K562 (cell line): Measurements from ENCODE around the gene HEXIM1. TPM values are rescaled to one million over a fixed set of nuclear protein-coding genes. Genes with fewer than 3 reads are reported as not detected.
A peak's percentile ranks its signal among the peaks of the same experiment; 100 is the strongest.

ENCODE experiments used
- ATAC-seq: fragments of 200-7000 bp; cut with Tn5 transposase; 3 replicates; pipeline ENCODE4 v1.9.1; 2020; ENCODE audit warnings: moderate library complexity
- BruUV-seq: library from RNA; stranded (reverse); fragments of 400-500 nt; replicated peaks from 2 replicates; lab custom pipeline; 2021; lab: Mats Ljungman, UMichigan
- CTCF ChIA-PET: fragments of 300-600 bp; formaldehyde crosslinking; extraction: SDS; loops from one replicate; lab custom pipeline; 2021; ENCODE audit warnings: low intra/inter-chr PET ratio; lab: Yijun Ruan, JAX
- POLR2A ChIA-PET: fragments of 300-600, 350-650 bp; sonication (Branson Sonifier 250); formaldehyde crosslinking; extraction: SDS; loops from one replicate; lab custom pipeline; 2021; ENCODE audit warnings: antibody characterized with exemption, inconsistent platforms; lab: Yijun Ruan, JAX
- DNase-seq, 4 experiments: peaks; one replicate each; pipeline versions ENCODE4 v3.0.0 to v3.0.0-alpha.2; 2011 to 2018; ENCODE audit warnings: low spot score in 3 of 4, mixed read lengths in 3 of 4; ENCODE audit errors: extremely low read depth in 1 of 4
- FAIRE-seq: peaks from 2 replicates; lab custom pipeline; 2011; peaks lifted over from hg19 to GRCh38; lab: Jason Lieb, UNC
- H2AFZ ChIP-seq: 2 replicates; pipeline ENCODE4 v1.6.0; 2011; ENCODE audit warnings: low read depth, low read length, control low read depth, inconsistent platforms
- H3K27ac ChIP-seq: fragments of 200-600 bp; 3 replicates; pipeline ENCODE4 v1.8.0; 2011; ENCODE audit warnings: low read depth, mild to moderate bottlenecking, control low read depth, inconsistent platforms, low read length, moderate library complexity, mixed read lengths; ENCODE audit errors: extremely low read depth
- H3K27me3 ChIP-seq, 2 experiments: fragments of 300-600 bp in 1 of 2; 2 replicates in 1 of 2; 3 replicates in 1 of 2; pipeline versions ENCODE4 v1.6.0 to v1.8.0; 2011; ENCODE audit warnings: inconsistent platforms in 2 of 2, low read length in 2 of 2, mild to moderate bottlenecking in 1 of 2, mixed read lengths in 1 of 2, moderate library complexity in 1 of 2; ENCODE audit not compliant: control insufficient read depth in 2 of 2, insufficient read depth in 2 of 2
- H3K36me3 ChIP-seq: fragments of 300-600 bp; 3 replicates; pipeline ENCODE4 v1.8.0; 2011; ENCODE audit warnings: mild to moderate bottlenecking, low read length, inconsistent platforms; ENCODE audit not compliant: control insufficient read depth, insufficient read depth
- H3K4me1 ChIP-seq, 2 experiments: fragments of 200-600 bp in 1 of 2; replicated peaks in 1 of 2; 2 replicates in 1 of 2; 3 replicates in 1 of 2; pipeline versions ENCODE4 v1.5.1 to v1.8.0; 2011; ENCODE audit warnings: inconsistent platforms in 2 of 2, low read length in 2 of 2, mild to moderate bottlenecking in 1 of 2, mixed read lengths in 1 of 2, moderate library complexity in 1 of 2; ENCODE audit not compliant: control insufficient read depth in 2 of 2, insufficient read depth in 2 of 2
- H3K4me2 ChIP-seq: 2 replicates; pipeline ENCODE4 v1.6.1; 2011; ENCODE audit warnings: low read length, control low read depth, inconsistent platforms, mixed read lengths; ENCODE audit not compliant: insufficient read depth
- H3K4me3 ChIP-seq: fragments of 200-600 bp; sonication (generic), shearing (Covaris generic); 2 replicates; pipeline ENCODE4 v1.5.1; 2016; ENCODE audit warnings: control low read depth, inconsistent platforms
- H3K79me2 ChIP-seq: fragments of 200-600 bp; 3 replicates; pipeline ENCODE4 v1.8.0; 2011; ENCODE audit warnings: low read length, inconsistent platforms; ENCODE audit not compliant: control insufficient read depth, insufficient read depth
- H3K9ac ChIP-seq, 2 experiments: 2 replicates each; pipeline versions ENCODE4 v1.6.0 to v1.6.1; 2011; ENCODE audit warnings: low read depth in 2 of 2, low read length in 2 of 2, control low read depth in 1 of 2, inconsistent platforms in 1 of 2, mild to moderate bottlenecking in 1 of 2, mixed read lengths in 1 of 2; ENCODE audit not compliant: insufficient read depth in 1 of 2
- H3K9me1 ChIP-seq: one replicate; pipeline ENCODE4 v1.6.0; 2011; ENCODE audit warnings: inconsistent platforms, mild to moderate bottlenecking, low read length, moderate library complexity; ENCODE audit not compliant: control insufficient read depth, insufficient read depth
- H3K9me3 ChIP-seq: replicated peaks from 2 replicates; pipeline ENCODE4 v1.5.1; 2011; ENCODE audit warnings: low read depth, low read length, inconsistent platforms; ENCODE audit not compliant: control insufficient read depth, insufficient read depth
- H4K20me1 ChIP-seq: replicated peaks from 2 replicates; pipeline ENCODE4 v1.6.1; 2011; ENCODE audit warnings: low read length, inconsistent platforms, mixed read lengths; ENCODE audit not compliant: control insufficient read depth, insufficient read depth
- ATF3 ChIP-seq, 2 experiments: fragments of 450-650 bp in 1 of 2; sonication (generic) in 1 of 2; formaldehyde crosslinking in 1 of 2; IDR thresholded peaks in 1 of 2; conservative IDR thresholded peaks in 1 of 2; 2 replicates each; pipeline versions ENCODE4 v1.6.1 to v1.8.1; 2016 to 2023; ENCODE audit warnings: mild to moderate bottlenecking in 2 of 2, moderate library complexity in 2 of 2, inconsistent platforms in 1 of 2, missing genetic modification reagents in 1 of 2
- ERF ChIP-seq: fragments of 450-650 bp; formaldehyde crosslinking; IDR thresholded peaks from 2 replicates; pipeline ENCODE4 v1.4.0; 2020; ENCODE audit warnings: mild to moderate bottlenecking, mixed read lengths
- GMEB1 ChIP-seq: fragments of 250-450 bp; sonication (Bioruptor Pico); IDR thresholded peaks from 2 replicates; pipeline ENCODE4 v1.4.0; 2020; ENCODE audit warnings: mild to moderate bottlenecking
- L3MBTL2 ChIP-seq: fragments of 450-650 bp; IDR thresholded peaks from 2 replicates; pipeline ENCODE4 v1.6.1; 2016; ENCODE audit warnings: mild to moderate bottlenecking, moderate library complexity
- NRF1 ChIP-seq, 2 experiments: fragments of 450-650 bp; IDR thresholded peaks in 1 of 2; conservative IDR thresholded peaks in 1 of 2; 2 replicates each; pipeline ENCODE4 v1.6.1; 2014; ENCODE audit warnings: mild to moderate bottlenecking in 2 of 2
- SRF ChIP-seq, 2 experiments: fragments of 250-450, 450-650 bp in 1 of 2; sonication (Bioruptor Pico) in 1 of 2; sonication (generic) in 1 of 2; formaldehyde crosslinking; IDR thresholded peaks; 2 replicates each; pipeline versions ENCODE4 v1.5.0 to v1.5.1; 2020 to 2022; ENCODE audit warnings: mild to moderate bottlenecking in 1 of 2, missing genetic modification reagents in 1 of 2
- TCF7L2 ChIP-seq: fragments of 150-350 bp; IDR thresholded peaks from 2 replicates; pipeline ENCODE4 v1.6.1; 2016; ENCODE audit warnings: low read depth, mild to moderate bottlenecking, low read length, moderate library complexity
- USF2 ChIP-seq: sonication (generic); formaldehyde crosslinking; IDR thresholded peaks from 2 replicates; pipeline ENCODE4 v1.5.0; 2020; ENCODE audit warnings: missing genetic modification reagents
- ZBTB26 ChIP-seq: fragments of 450-650 bp; formaldehyde crosslinking; IDR thresholded peaks from 2 replicates; pipeline ENCODE4 v1.4.0; 2022; ENCODE audit warnings: missing genetic modification characterization
- ZNF224 ChIP-seq: sonication (generic); formaldehyde crosslinking; IDR thresholded peaks from 2 replicates; pipeline ENCODE4 v1.8.0; 2022; ENCODE audit warnings: mild to moderate bottlenecking, missing genetic modification reagents
- ZNF764 ChIP-seq: fragments of 250-450 bp; sonication (Bioruptor Pico); IDR thresholded peaks from 2 replicates; pipeline ENCODE4 v1.4.0; 2020; ENCODE audit warnings: low read depth, mild to moderate bottlenecking, moderate library complexity
- WGBS: fragments of 100-300 bp; shearing (Covaris generic); methylation state at CpG from one replicate; pipeline ENCODE4 v1.1.6; 2016; ENCODE audit warnings: low coverage, mixed read lengths; ENCODE audit not compliant: insufficient coverage; ENCODE audit errors: missing lambda C conversion rate; 5-methylcytosine and 5-hydroxymethylcytosine counted together
- in situ Hi-C: fragments of 300-500 bp; cut with MboI; formaldehyde crosslinking; loops from 4 replicates; pipeline ENCODE4 v1.15.0; 2018; ENCODE audit warnings: inconsistent platforms, mixed read lengths
- intact Hi-C: fragments of 100-400 bp; cut with micrococcal nuclease; formaldehyde crosslinking; loops from 2 replicates; pipeline ENCODE4 v1.14.2; 2022
- polyA plus RNA-seq, 8 experiments: library from polyadenylated mRNA; depleted of rRNA in 4 of 8; stranded (reverse) in 5 of 8; unstranded in 3 of 8; fragments of >200 nt; fragmentation: Nextera tagmentation in 2 of 8; fragmentation: Illumina TruSeq in 1 of 8; extraction: Ambion mirVana in 2 of 8; extraction: Trizol in 1 of 8; gene quantifications; 2 replicates each; pipeline versions ENCODE4 v1.2.1 to v1.2.3, GENCODE V29; 2011 to 2014; ENCODE audit warnings: inconsistent platforms in 1 of 8, missing spikeins in 1 of 8
- total RNA-seq, 7 experiments: library from RNA; depleted of rRNA in 6 of 7; stranded (reverse); fragments of >200 nt in 6 of 7; fragmentation: Illumina TruSeq in 2 of 7; extraction: Trizol in 2 of 7; gene quantifications; 2 replicates each; pipeline versions ENCODE4 v1.2.1 to v1.2.3, GENCODE V29; 2011 to 2021; ENCODE audit warnings: low replicate concordance in 1 of 7

HEXIM1 gene
- total and polyA plus RNA-seq, 9 of the 15 experiments (the other 6 are each of a cell fraction or from before 2014, with no cell fraction given), result 1.4 to 28.3 (median 9.1) TPM

GRCh38 chr17:45129426-45129939 is 18.8 kb upstream of the HEXIM1 start:
- DNase-seq, result no peak
- H3K27ac ChIP-seq, result no peak overlapping the region
- no peaks in the 10 kb centered on the region for H3K27me3 ChIP-seq
- in situ Hi-C loops, result no loop called here
- H2AFZ ChIP-seq, result no peak overlapping the region
- no peaks in the 10 kb centered on the region for H3K79me2 ChIP-seq
- ATAC-seq, result no peak
- H3K36me3 ChIP-seq, result no peaks in the 10 kb centered on the region
- no peaks in the 10 kb centered on the region for H3K9me1 ChIP-seq
- ChIA-PET POLR2A (interaction anchor here (0.5 to 5.2 kb wide), 2 partner anchors 20 to 22 kb away, joined by 4 to 48 read pairs; partner anchors contain the start of gene HEXIM1), CTCF (no interaction called here)
- H3K9me3 ChIP-seq, result no peaks in the 10 kb centered on the region; the same call in 1 of the 2 replicates
- H3K4me3 ChIP-seq, result no peak overlapping the region
- BruUV-seq, result no TSS peak
- H3K4me1 ChIP-seq, result peaks cover 33 to 59% of the 10 kb centered on the region in 2 experiments
- H3K9ac ChIP-seq, result peak overlapping the region in 1 of 2 experiments; percentile 41; a peak in 2 of 4 replicates
- H3K4me2 ChIP-seq, result no peak overlapping the region
- 59% methylated on average over 10 of the region's 10 CpGs for WGBS
- no peak for FAIRE-seq
- intact Hi-C loops, result loop anchor here (10.0 kb wide), 1 partner anchor 115 kb away; no protein-coding TSS in a partner anchor
- H4K20me1 ChIP-seq, result peaks cover 6% of the 10 kb centered on the region; the same call in 1 of the 2 replicates
- TF ChIP-seq ZBTB26 (no peak), ZNF764 (CRISPR knock-in tag) (no peak), ZNF224 (CRISPR knock-in tag) (no peak), ATF3 (IDR thresholded peaks at IDR 0.05) (0 out of 2 replicates have a peak, but pooled peaks have one; percentile 8), ATF3 (CRISPR knock-in tag; conservative IDR thresholded peaks at IDR 0.05) (no peak), SRF (CRISPR knock-in tag; IDR thresholded peaks at IDR 0.05) (no peak), USF2 (CRISPR knock-in tag) (no peak), NRF1 (conservative IDR thresholded peaks at IDR 0.05 in 1 of 2, IDR thresholded peaks at IDR 0.05 in 1 of 2) (0 out of 4 replicates have a peak, but pooled peaks of 1 of the 2 experiments have one; percentile 21), GMEB1 (CRISPR knock-in tag) (no peak), L3MBTL2 (peak; percentile 26; the same call in 1 of the 2 replicates), TCF7L2 (no peak), ERF (no peak)
